Neural cell (in vitro differentiated cells): Measurements from ENCODE around the gene CACNA1C. TPM values are rescaled to one million over a fixed set of nuclear protein-coding genes. Genes with fewer than 3 reads are reported as not detected.

ENCODE experiments used
- H2AFZ ChIP-seq: fragments of 200-600, 300-800 bp; sonication (generic), shearing (Covaris generic); 2 replicates; pipeline ENCODE4 v1.6.0; 2014; ENCODE audit warnings: low read depth, mild to moderate bottlenecking, antibody characterized with exemption, low read length, moderate library complexity
- H3F3A ChIP-seq: fragments of 200-600 bp; shearing (Covaris generic); 2 replicates; pipeline ENCODE4 v1.6.1; 2016; ENCODE audit warnings: mild to moderate bottlenecking, moderate library complexity, mixed read lengths, antibody characterized with exemption, low read length; ENCODE audit not compliant: insufficient read depth, poor library complexity, severe bottlenecking
- H3K27ac ChIP-seq: fragments of 200-600, 300-800 bp; sonication (generic), shearing (Covaris generic); 2 replicates; pipeline ENCODE4 v1.5.1; 2014; ENCODE audit warnings: mild to moderate bottlenecking, low read length, moderate library complexity
- H3K27me3 ChIP-seq: fragments of 300-800, 200-600 bp; sonication (generic), shearing (Covaris generic); 2 replicates; pipeline ENCODE4 v1.6.0; 2014; ENCODE audit warnings: mild to moderate bottlenecking, low read depth, low read length, moderate library complexity; ENCODE audit not compliant: insufficient read depth
- H3K36me3 ChIP-seq: fragments of 300-800, 200-600 bp; sonication (generic), shearing (Covaris generic); 2 replicates; pipeline ENCODE4 v1.5.1; 2014; ENCODE audit warnings: mild to moderate bottlenecking, antibody characterized with exemption, low read length, moderate library complexity; ENCODE audit not compliant: insufficient read depth
- H3K4me2 ChIP-seq: fragments of 300-800, 200-600 bp; sonication (generic), shearing (Covaris generic); 2 replicates; pipeline ENCODE4 v1.6.0; 2014; ENCODE audit warnings: mild to moderate bottlenecking, low read length
- H3K4me3 ChIP-seq: fragments of 300-800, 200-600 bp; sonication (generic), shearing (Covaris generic); 2 replicates; pipeline ENCODE4 v1.5.1; 2014; ENCODE audit warnings: mild to moderate bottlenecking, low read length, moderate library complexity
- H3K79me2 ChIP-seq: fragments of 200-600 bp; shearing (Covaris generic); replicated peaks from 2 replicates; pipeline ENCODE4 v1.6.0; 2014; ENCODE audit warnings: mild to moderate bottlenecking, low read length, moderate library complexity; ENCODE audit not compliant: insufficient read depth
- H3K9ac ChIP-seq: fragments of 300-800, 200-600 bp; sonication (generic), shearing (Covaris generic); 2 replicates; pipeline ENCODE4 v1.6.1; 2016; ENCODE audit warnings: mild to moderate bottlenecking, low read length, mixed read lengths
- H3K9me2 ChIP-seq: fragments of 200-600 bp; shearing (Covaris generic); 2 replicates; pipeline ENCODE4 v1.6.1; 2016; ENCODE audit warnings: mild to moderate bottlenecking, low read length, mixed read lengths; ENCODE audit not compliant: insufficient read depth
- H3K9me3 ChIP-seq: fragments of 200-600, 300-800 bp; sonication (generic), shearing (Covaris generic); 2 replicates; pipeline ENCODE4 v1.6.1; 2016; ENCODE audit warnings: mild to moderate bottlenecking, mixed run types, low read length, moderate library complexity, mixed read lengths
- H4K20me1 ChIP-seq: fragments of 200-600 bp; shearing (Covaris generic); 2 replicates; pipeline ENCODE4 v1.6.1; 2016; ENCODE audit warnings: mild to moderate bottlenecking, mixed run types; ENCODE audit not compliant: insufficient read depth
- EP300 ChIP-seq: fragments of 450-650 bp; conservative IDR thresholded peaks from 2 replicates; pipeline ENCODE4 v1.6.1; 2014; ENCODE audit warnings: antibody characterized with exemption, mild to moderate bottlenecking, moderate library complexity; ENCODE audit not compliant: poor library complexity, severe bottlenecking
- EZH2 ChIP-seq: fragments of 200-600, 300-800 bp; shearing (Covaris generic), sonication (generic); IDR thresholded peaks from 2 replicates; pipeline ENCODE4 v1.6.1; 2014; ENCODE audit warnings: antibody characterized with exemption, low read length, borderline replicate concordance, mild to moderate bottlenecking; ENCODE audit not compliant: insufficient read depth, poor library complexity, severe bottlenecking
- MXI1 ChIP-seq: fragments of 450-650 bp; conservative IDR thresholded peaks from 2 replicates; pipeline ENCODE4 v1.6.1; 2014; ENCODE audit warnings: antibody characterized with exemption, mild to moderate bottlenecking; ENCODE audit not compliant: poor library complexity, severe bottlenecking
- POLR2AphosphoS5 ChIP-seq: IDR thresholded peaks from 2 replicates; pipeline ENCODE4 v1.6.1; 2012
- RAD21 ChIP-seq: fragments of 450-650 bp; conservative IDR thresholded peaks from 2 replicates; pipeline ENCODE4 v1.6.1; 2014; ENCODE audit warnings: antibody characterized with exemption, mild to moderate bottlenecking, moderate library complexity
- SMC3 ChIP-seq: fragments of 450-650 bp; conservative IDR thresholded peaks from 2 replicates; pipeline ENCODE4 v1.6.1; 2014; ENCODE audit warnings: antibody characterized with exemption, mild to moderate bottlenecking, moderate library complexity; ENCODE audit not compliant: poor library complexity
- TAF1 ChIP-seq: IDR thresholded peaks from 2 replicates; pipeline ENCODE4 v1.6.1; 2012; ENCODE audit warnings: low read depth
- polyA plus RNA-seq: library from polyadenylated mRNA; depleted of rRNA; stranded (reverse); fragments of >200 nt; gene quantifications from 2 replicates; pipeline ENCODE4 v1.2.3, GENCODE V29; 2014
- TF ChIP-seq, protein P1 (sequence below): fragments of 450-650 bp; IDR thresholded peaks from 2 replicates; pipeline ENCODE4 v1.5.1; 2014; ENCODE audit warnings: antibody characterized with exemption, mild to moderate bottlenecking, moderate library complexity; ENCODE audit not compliant: poor library complexity, severe bottlenecking
- TF ChIP-seq, protein P2 (sequence below): IDR thresholded peaks from 2 replicates; pipeline ENCODE4 v1.6.1; 2012; ENCODE audit warnings: borderline replicate concordance

Gene CACNA1C
- polyA plus RNA-seq, 1 donor from 2014 or later: 9.7 TPM

DNA sequence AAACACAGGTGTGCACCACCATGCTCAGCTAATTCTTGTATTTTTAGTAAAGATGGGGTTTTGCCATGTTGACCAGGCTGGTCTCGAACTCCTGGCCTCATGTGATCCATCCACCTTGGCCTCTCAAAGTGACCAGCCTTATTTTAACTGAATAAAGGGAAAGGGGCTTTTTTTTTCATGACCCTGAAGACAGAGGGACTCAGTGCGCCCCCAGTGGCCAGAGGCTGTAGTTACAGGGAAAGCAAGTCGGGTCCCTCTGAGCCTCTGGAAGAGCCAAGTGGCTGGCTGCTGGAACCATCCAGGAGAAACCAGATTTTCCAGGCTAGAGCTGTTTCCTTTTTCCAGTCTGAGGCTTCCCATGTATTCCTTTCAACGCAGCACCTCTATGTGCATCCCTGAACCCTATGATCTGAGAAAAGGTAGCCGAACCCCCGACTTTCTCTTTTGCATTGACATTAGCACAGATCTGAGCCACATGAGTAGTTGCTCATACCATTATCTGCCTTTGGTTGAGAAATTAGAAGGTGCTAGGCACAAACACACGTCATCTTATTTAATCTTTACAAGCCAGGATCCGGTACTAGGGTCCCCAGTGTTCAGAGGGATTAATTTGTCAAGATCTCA lies 342.7 kb downstream of the CACNA1C start:
- H3K27ac ChIP-seq: no peak overlapping the region
- TF ChIP-seq RAD21 (peak; percentile 50), SMC3 (peak; percentile 24), EP300 (no peak)
- TF ChIP-seq, protein P1, sequence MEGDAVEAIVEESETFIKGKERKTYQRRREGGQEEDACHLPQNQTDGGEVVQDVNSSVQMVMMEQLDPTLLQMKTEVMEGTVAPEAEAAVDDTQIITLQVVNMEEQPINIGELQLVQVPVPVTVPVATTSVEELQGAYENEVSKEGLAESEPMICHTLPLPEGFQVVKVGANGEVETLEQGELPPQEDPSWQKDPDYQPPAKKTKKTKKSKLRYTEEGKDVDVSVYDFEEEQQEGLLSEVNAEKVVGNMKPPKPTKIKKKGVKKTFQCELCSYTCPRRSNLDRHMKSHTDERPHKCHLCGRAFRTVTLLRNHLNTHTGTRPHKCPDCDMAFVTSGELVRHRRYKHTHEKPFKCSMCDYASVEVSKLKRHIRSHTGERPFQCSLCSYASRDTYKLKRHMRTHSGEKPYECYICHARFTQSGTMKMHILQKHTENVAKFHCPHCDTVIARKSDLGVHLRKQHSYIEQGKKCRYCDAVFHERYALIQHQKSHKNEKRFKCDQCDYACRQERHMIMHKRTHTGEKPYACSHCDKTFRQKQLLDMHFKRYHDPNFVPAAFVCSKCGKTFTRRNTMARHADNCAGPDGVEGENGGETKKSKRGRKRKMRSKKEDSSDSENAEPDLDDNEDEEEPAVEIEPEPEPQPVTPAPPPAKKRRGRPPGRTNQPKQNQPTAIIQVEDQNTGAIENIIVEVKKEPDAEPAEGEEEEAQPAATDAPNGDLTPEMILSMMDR: peak; percentile 64

DNA sequence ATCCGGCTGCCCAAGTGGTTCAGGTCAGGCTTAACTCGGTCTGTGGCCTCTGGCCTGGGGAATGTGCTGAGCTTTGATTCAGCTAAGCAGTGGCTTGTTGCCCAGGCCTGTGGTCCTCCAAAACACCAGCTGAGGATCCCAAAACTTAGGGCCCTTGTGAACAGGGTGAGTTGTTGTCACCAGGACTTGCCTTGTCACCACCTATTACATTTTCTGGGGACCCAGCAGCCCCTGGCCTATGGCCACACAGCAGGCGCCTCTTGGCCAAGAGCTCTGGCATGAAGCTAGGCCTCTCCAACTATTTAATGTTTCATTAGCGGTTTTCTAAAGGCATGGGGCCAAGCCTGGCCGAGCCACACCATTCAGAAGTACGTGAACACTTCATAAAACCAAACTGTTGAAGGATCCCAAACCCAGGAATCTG lies 343.7 kb downstream of the CACNA1C start:
- H3K9me3 ChIP-seq: no peaks in the 10 kb centered on the region
- no peaks in the 10 kb centered on the region for H3K9me2 ChIP-seq
- H3K79me2 ChIP-seq: no peaks in the 10 kb centered on the region
- no peak for TF ChIP-seq SMC3
- TF ChIP-seq POLR2AphosphoS5: no peak
- TF ChIP-seq, protein P1: no peak
- TF ChIP-seq, protein P2, sequence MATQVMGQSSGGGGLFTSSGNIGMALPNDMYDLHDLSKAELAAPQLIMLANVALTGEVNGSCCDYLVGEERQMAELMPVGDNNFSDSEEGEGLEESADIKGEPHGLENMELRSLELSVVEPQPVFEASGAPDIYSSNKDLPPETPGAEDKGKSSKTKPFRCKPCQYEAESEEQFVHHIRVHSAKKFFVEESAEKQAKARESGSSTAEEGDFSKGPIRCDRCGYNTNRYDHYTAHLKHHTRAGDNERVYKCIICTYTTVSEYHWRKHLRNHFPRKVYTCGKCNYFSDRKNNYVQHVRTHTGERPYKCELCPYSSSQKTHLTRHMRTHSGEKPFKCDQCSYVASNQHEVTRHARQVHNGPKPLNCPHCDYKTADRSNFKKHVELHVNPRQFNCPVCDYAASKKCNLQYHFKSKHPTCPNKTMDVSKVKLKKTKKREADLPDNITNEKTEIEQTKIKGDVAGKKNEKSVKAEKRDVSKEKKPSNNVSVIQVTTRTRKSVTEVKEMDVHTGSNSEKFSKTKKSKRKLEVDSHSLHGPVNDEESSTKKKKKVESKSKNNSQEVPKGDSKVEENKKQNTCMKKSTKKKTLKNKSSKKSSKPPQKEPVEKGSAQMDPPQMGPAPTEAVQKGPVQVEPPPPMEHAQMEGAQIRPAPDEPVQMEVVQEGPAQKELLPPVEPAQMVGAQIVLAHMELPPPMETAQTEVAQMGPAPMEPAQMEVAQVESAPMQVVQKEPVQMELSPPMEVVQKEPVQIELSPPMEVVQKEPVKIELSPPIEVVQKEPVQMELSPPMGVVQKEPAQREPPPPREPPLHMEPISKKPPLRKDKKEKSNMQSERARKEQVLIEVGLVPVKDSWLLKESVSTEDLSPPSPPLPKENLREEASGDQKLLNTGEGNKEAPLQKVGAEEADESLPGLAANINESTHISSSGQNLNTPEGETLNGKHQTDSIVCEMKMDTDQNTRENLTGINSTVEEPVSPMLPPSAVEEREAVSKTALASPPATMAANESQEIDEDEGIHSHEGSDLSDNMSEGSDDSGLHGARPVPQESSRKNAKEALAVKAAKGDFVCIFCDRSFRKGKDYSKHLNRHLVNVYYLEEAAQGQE: no peak
- TF ChIP-seq TAF1: no peak
- TF ChIP-seq RAD21: no peak
- TF ChIP-seq EZH2: no peak
- TF ChIP-seq MXI1: no peak
- TF ChIP-seq EP300: no peak
- no peak overlapping the region for H2AFZ ChIP-seq
- H3K9ac ChIP-seq: no peak overlapping the region
- H3K4me3 ChIP-seq: no peak overlapping the region
- no peaks in the 10 kb centered on the region for H3F3A ChIP-seq
- no peaks in the 10 kb centered on the region for H4K20me1 ChIP-seq
- no peaks in the 10 kb centered on the region for H3K27me3 ChIP-seq
- no peaks in the 10 kb centered on the region for H3K36me3 ChIP-seq
- H3K27ac ChIP-seq: no peak overlapping the region
- H3K4me2 ChIP-seq: no peak overlapping the region

More for the DNA sequence above, 342.7 kb downstream of the CACNA1C start:
- Histone ChIP-seq H3K27me3 (no peaks in the 10 kb centered on the region), H4K20me1 (no peaks in the 10 kb centered on the region), H3K9ac (no peak overlapping the region), H2AFZ (no peak overlapping the region), H3F3A (no peaks in the 10 kb centered on the region), H3K36me3 (no peaks in the 10 kb centered on the region), H3K4me2 (no peak overlapping the region), H3K9me2 (no peaks in the 10 kb centered on the region), H3K79me2 (no peaks in the 10 kb centered on the region), H3K4me3 (no peak overlapping the region), H3K9me3 (no peaks in the 10 kb centered on the region)
